ENCODE data around the gene PDZD7.

The PDZD7 gene

DNA sequence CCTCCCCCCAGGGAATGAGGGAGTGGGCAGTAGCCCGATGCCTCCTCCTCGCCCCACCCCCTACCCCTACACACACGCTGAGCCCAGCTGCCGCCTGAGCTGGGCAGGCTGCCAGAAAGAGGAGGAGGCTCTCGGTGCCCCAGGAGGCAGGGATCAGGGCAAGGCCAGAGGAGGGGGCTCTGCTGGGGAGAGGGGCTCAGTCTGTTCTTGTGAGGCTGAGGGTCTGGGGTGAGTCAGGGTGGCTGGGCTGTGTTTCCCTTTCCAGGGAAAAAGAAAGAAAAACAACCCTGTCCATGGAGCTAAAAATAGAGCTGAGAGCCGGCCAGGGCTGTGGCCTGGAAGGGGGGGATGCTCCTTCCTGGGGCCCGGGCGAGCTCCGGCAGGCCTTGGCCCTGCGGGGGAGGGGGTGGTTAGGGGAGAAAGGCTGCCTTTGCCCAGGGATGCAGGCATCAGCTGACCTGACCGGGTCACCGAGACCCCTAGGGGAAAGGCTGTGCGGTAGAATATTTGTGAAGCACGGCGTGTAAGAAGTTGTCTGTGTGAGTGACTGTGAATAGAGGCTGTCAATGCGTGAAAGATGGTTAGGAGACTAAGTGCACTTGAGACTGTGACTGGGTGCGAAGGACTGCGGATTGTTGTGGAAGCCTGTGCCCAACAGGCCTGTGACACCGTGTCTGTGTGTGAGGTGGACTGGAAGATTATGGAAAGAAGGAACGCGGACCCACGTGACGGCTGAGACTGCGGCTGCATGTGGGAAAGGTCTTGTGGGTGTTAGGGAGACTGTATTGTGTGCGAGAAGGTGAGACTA, 32.5 kb downstream of the PDZD7 start:
- POLR2A ChIA-PET, result interaction anchor here (0.5 to 2.4 kb wide), 12 partner anchors 8 to 515 kb away, joined by 3 to 14 read pairs (median 4); partner anchors contain the start of genes PDZD7 and SFXN3
- no peaks in the 10 kb centered on the region for H3K9me3 ChIP-seq (ENCODE audit: control insufficient read depth, insufficient read depth, low read depth, low read length)
- H3K27ac ChIP-seq (ENCODE audit: extremely low read depth, low read depth, low read length), result peak overlapping the region; percentile 94
- CTCF ChIA-PET, result interaction anchor here (0.6 to 16.6 kb wide), 27 partner anchors 8 to 1318 kb away, joined by 3 to 274 read pairs (median 4); partner anchors contain the start of genes MRPL43 and TWNK
- H3K4me1 ChIP-seq (ENCODE audit: control insufficient read depth, insufficient read depth, low read length), result peaks cover 8% of the 10 kb centered on the region
- peaks cover 0 to 38% of the 10 kb centered on the region in 2 experiments; a peak in 2 of 3 replicates for H3K36me3 ChIP-seq (ENCODE audit: control insufficient read depth in 2 of 2, insufficient read depth in 1 of 2, low read length in 2 of 2)
- H3K4me3 ChIP-seq (ENCODE audit: low read depth, low read length), result peak overlapping the region; percentile 57
- TF ChIP-seq WT1 (tag by site-specific recombination; IDR thresholded peaks at IDR 0.05) (peak; percentile 79), HOXD13 (CRISPR knock-in tag; IDR thresholded peaks at IDR 0.05; ENCODE audit: borderline replicate concordance) (no peak), ZNF302 (tag by site-specific recombination; IDR thresholded peaks at IDR 0.05; ENCODE audit: low read depth) (no peak), ZNF792 (tag by site-specific recombination; IDR thresholded peaks at IDR 0.05) (no peak), ZNF16 (tag by site-specific recombination; IDR thresholded peaks at IDR 0.05; ENCODE audit: low read depth) (no peak), YY1 (tag by site-specific recombination; IDR thresholded peaks at IDR 0.05) (no peak), ZNF626 (tag by site-specific recombination; IDR thresholded peaks at IDR 0.05) (no peak), SP2 (tag by site-specific recombination; IDR thresholded peaks at IDR 0.05) (no peak; the same call in none of the 2 replicates), ZNF473 (tag by site-specific recombination; IDR thresholded peaks at IDR 0.05) (no peak), ZNF274 (IDR thresholded peaks at IDR 0.05; ENCODE audit: low read length) (no peak), ZNF274 (tag by site-specific recombination; IDR thresholded peaks at IDR 0.05; ENCODE audit: borderline replicate concordance) (no peak), ZNF610 (tag by site-specific recombination; IDR thresholded peaks at IDR 0.05; ENCODE audit: borderline replicate concordance) (0 out of 2 replicates have a peak, but pooled peaks have one; percentile 24), ZNF510 (tag by site-specific recombination; IDR thresholded peaks at IDR 0.05; ENCODE audit: insufficient replicate concordance) (no peak), ZNF133 (tag by site-specific recombination; IDR thresholded peaks at IDR 0.05) (no peak)
- TF ChIP-seq, protein P1, sequence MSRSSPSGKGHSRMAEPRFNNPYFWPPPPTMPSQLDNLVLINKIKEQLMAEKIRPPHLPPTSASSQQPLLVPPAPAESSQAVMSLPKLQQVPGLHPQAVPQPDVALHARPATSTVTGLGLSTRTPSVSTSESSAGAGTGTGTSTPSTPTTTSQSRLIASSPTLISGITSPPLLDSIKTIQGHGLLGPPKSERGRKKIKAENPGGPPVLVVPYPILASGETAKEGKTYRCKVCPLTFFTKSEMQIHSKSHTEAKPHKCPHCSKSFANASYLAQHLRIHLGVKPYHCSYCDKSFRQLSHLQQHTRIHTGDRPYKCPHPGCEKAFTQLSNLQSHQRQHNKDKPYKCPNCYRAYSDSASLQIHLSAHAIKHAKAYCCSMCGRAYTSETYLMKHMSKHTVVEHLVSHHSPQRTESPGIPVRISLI (tag by site-specific recombination; IDR thresholded peaks at IDR 0.05), result no peak
- TF ChIP-seq, protein P2, sequence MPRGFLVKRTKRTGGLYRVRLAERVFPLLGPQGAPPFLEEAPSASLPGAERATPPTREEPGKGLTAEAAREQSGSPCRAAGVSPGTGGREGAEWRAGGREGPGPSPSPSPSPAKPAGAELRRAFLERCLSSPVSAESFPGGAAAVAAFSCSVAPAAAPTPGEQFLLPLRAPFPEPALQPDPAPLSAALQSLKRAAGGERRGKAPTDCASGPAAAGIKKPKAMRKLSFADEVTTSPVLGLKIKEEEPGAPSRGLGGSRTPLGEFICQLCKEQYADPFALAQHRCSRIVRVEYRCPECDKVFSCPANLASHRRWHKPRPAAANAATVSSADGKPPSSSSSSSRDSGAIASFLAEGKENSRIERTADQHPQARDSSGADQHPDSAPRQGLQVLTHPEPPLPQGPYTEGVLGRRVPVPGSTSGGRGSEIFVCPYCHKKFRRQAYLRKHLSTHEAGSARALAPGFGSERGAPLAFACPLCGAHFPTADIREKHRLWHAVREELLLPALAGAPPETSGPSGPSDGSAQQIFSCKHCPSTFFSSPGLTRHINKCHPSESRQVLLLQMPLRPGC (tag by site-specific recombination; IDR thresholded peaks at IDR 0.05), result no peak
- TF ChIP-seq, protein P3, sequence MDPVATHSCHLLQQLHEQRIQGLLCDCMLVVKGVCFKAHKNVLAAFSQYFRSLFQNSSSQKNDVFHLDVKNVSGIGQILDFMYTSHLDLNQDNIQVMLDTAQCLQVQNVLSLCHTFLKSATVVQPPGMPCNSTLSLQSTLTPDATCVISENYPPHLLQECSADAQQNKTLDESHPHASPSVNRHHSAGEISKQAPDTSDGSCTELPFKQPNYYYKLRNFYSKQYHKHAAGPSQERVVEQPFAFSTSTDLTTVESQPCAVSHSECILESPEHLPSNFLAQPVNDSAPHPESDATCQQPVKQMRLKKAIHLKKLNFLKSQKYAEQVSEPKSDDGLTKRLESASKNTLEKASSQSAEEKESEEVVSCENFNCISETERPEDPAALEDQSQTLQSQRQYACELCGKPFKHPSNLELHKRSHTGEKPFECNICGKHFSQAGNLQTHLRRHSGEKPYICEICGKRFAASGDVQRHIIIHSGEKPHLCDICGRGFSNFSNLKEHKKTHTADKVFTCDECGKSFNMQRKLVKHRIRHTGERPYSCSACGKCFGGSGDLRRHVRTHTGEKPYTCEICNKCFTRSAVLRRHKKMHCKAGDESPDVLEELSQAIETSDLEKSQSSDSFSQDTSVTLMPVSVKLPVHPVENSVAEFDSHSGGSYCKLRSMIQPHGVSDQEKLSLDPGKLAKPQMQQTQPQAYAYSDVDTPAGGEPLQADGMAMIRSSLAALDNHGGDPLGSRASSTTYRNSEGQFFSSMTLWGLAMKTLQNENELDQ (tag by site-specific recombination; IDR thresholded peaks at IDR 0.05; ENCODE audit: low read depth), result no peak
- TF ChIP-seq, protein P4, sequence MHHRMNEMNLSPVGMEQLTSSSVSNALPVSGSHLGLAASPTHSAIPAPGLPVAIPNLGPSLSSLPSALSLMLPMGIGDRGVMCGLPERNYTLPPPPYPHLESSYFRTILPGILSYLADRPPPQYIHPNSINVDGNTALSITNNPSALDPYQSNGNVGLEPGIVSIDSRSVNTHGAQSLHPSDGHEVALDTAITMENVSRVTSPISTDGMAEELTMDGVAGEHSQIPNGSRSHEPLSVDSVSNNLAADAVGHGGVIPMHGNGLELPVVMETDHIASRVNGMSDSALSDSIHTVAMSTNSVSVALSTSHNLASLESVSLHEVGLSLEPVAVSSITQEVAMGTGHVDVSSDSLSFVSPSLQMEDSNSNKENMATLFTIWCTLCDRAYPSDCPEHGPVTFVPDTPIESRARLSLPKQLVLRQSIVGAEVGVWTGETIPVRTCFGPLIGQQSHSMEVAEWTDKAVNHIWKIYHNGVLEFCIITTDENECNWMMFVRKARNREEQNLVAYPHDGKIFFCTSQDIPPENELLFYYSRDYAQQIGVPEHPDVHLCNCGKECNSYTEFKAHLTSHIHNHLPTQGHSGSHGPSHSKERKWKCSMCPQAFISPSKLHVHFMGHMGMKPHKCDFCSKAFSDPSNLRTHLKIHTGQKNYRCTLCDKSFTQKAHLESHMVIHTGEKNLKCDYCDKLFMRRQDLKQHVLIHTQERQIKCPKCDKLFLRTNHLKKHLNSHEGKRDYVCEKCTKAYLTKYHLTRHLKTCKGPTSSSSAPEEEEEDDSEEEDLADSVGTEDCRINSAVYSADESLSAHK (tag by site-specific recombination; IDR thresholded peaks at IDR 0.05), result no peak
- TF ChIP-seq, protein P5, sequence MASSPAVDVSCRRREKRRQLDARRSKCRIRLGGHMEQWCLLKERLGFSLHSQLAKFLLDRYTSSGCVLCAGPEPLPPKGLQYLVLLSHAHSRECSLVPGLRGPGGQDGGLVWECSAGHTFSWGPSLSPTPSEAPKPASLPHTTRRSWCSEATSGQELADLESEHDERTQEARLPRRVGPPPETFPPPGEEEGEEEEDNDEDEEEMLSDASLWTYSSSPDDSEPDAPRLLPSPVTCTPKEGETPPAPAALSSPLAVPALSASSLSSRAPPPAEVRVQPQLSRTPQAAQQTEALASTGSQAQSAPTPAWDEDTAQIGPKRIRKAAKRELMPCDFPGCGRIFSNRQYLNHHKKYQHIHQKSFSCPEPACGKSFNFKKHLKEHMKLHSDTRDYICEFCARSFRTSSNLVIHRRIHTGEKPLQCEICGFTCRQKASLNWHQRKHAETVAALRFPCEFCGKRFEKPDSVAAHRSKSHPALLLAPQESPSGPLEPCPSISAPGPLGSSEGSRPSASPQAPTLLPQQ (tag by site-specific recombination; IDR thresholded peaks at IDR 0.05), result no peak
- TF ChIP-seq, protein P6, sequence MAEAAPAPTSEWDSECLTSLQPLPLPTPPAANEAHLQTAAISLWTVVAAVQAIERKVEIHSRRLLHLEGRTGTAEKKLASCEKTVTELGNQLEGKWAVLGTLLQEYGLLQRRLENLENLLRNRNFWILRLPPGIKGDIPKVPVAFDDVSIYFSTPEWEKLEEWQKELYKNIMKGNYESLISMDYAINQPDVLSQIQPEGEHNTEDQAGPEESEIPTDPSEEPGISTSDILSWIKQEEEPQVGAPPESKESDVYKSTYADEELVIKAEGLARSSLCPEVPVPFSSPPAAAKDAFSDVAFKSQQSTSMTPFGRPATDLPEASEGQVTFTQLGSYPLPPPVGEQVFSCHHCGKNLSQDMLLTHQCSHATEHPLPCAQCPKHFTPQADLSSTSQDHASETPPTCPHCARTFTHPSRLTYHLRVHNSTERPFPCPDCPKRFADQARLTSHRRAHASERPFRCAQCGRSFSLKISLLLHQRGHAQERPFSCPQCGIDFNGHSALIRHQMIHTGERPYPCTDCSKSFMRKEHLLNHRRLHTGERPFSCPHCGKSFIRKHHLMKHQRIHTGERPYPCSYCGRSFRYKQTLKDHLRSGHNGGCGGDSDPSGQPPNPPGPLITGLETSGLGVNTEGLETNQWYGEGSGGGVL (tag by site-specific recombination; IDR thresholded peaks at IDR 0.05), result peak; percentile 95
- TF ChIP-seq, protein P7, sequence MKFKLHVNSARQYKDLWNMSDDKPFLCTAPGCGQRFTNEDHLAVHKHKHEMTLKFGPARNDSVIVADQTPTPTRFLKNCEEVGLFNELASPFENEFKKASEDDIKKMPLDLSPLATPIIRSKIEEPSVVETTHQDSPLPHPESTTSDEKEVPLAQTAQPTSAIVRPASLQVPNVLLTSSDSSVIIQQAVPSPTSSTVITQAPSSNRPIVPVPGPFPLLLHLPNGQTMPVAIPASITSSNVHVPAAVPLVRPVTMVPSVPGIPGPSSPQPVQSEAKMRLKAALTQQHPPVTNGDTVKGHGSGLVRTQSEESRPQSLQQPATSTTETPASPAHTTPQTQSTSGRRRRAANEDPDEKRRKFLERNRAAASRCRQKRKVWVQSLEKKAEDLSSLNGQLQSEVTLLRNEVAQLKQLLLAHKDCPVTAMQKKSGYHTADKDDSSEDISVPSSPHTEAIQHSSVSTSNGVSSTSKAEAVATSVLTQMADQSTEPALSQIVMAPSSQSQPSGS (tag by site-specific recombination; IDR thresholded peaks at IDR 0.05; ENCODE audit: low read depth), result no peak
- TF ChIP-seq, protein P8, sequence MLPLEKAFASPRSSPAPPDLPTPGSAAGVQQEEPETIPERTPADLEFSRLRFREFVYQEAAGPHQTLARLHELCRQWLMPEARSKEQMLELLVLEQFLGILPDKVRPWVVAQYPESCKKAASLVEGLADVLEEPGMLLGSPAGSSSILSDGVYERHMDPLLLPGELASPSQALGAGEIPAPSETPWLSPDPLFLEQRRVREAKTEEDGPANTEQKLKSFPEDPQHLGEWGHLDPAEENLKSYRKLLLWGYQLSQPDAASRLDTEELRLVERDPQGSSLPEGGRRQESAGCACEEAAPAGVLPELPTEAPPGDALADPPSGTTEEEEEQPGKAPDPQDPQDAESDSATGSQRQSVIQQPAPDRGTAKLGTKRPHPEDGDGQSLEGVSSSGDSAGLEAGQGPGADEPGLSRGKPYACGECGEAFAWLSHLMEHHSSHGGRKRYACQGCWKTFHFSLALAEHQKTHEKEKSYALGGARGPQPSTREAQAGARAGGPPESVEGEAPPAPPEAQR (tag by site-specific recombination; IDR thresholded peaks at IDR 0.05), result no peak
